Thyroid gland (tissue), 4 donors: ENCODE measurements around the gene BTBD8.

Experiments
- CTCF ChIP-seq, 6 experiments: fragments of 200-600 bp in 3 of 6; fragments of 450-650 bp in 3 of 6; sonication (generic) in 3 of 6; IDR thresholded peaks; one replicate each; pipeline ENCODE4 v1.5.1; 2016 to 2019; ENCODE audit warnings: antibody characterized with exemption in 6 of 6, mild to moderate bottlenecking in 2 of 6, inconsistent platforms in 1 of 6, moderate library complexity in 1 of 6
- POLR2A ChIP-seq, 2 donors: fragments of 450-650 bp; IDR thresholded peaks; one replicate each; pipeline ENCODE4 v1.6.1; 2017; ENCODE audit warnings: antibody characterized with exemption in 2 of 2, mild to moderate bottlenecking in 2 of 2, moderate library complexity in 1 of 2

GRCh38 chr1:92210701-92211100 lies 130.6 kb downstream of the BTBD8 start:
- TF ChIP-seq POLR2A (IDR thresholded peaks at IDR 0.05), result no peak
- TF ChIP-seq CTCF (IDR thresholded peaks at IDR 0.05), result no peak
